Activated naive CD4-positive, alpha-beta T cell treated with anti-CD3 and anti-CD28 coated beads, Interleukin-2, amount 50 U/mL, for 24 hours (primary cell): Measurements from ENCODE around the gene KCNN3.

ENCODE experiments used
- H3K27ac Mint-ChIP-seq: one replicate; pipeline ENCODE4 v1.8.0; 2021; ENCODE audit warnings: mild to moderate bottlenecking, mixed read lengths
- H3K27me3 Mint-ChIP-seq: one replicate; pipeline ENCODE4 v1.8.0; 2021; ENCODE audit warnings: mixed read lengths
- H3K36me3 Mint-ChIP-seq: one replicate; pipeline ENCODE4 v1.8.0; 2021; ENCODE audit warnings: mixed read lengths
- H3K4me1 Mint-ChIP-seq: one replicate; pipeline ENCODE4 v1.8.0; 2021; ENCODE audit warnings: mixed read lengths
- H3K4me3 Mint-ChIP-seq: one replicate; pipeline ENCODE4 v1.8.0; 2021; ENCODE audit warnings: mild to moderate bottlenecking, mixed read lengths
- H3K9me3 Mint-ChIP-seq: one replicate; pipeline ENCODE4 v1.8.0; 2021; ENCODE audit warnings: mixed read lengths

The KCNN3 gene

DNA sequence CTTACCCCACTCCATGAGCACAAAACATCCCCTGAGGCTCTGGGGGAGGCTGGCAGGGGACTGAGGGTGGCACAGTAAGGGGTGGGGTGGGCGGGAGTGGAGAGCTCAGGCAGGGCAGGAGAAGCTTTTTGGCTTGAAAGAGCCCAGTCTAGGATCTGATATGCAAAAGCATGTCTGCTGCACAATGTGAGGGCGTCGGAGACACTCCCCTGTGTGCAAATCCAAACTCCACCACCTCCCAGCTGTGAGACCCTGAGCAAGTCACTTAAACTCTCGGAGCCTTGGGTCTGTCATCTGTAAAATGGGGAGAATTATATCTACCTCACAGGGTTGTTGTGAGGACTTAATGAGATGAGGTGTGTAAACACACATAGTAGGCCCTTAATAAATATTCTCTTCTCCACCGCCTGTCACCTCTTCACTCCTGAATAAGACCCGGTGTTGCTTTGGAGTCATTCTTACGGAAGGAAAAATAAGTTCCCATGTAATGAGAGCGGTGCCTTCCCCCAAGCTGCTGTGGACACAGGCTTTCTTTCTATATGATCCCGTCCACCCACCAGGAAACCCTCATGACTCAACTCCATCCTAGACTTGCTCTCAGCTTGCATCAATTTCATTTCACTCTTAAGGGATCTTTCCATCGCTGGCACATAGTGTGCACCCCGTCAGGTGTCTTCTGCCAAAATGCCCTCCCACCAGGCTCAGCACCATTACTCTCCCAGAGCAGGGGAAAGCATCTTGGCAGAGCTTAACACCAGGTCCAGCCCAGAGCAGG, 12.5 kb downstream of the KCNN3 start:
- Mint-ChIP-seq H3K4me1 (peaks cover 5% of the 10 kb centered on the region), H3K36me3 (no peaks in the 10 kb centered on the region), H3K27me3 (no peaks in the 10 kb centered on the region), H3K27ac (no peak overlapping the region), H3K9me3 (no peaks in the 10 kb centered on the region), H3K4me3 (no peak overlapping the region)

DNA sequence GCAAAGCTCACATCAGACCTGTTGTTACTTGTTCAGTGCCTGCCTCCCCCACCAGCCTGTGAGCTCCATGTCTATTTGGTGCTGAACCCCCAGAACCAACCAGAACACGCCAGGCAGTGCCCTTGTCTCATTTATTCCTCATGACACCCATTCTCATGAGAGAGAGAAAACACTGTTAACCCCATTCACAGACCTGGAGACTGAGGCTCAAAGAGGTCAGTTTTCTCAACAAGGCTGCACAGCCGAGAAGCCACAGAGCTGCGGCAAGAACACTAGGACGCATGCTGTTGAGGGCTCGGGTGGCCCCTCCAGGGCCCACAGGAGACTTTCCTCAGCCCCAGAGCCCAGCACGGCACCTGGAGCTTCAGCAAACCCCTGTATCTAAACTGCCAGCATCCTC, 13.1 kb downstream of the KCNN3 start:
- Mint-ChIP-seq H3K4me3 (no peak overlapping the region), H3K36me3 (no peaks in the 10 kb centered on the region), H3K27ac (no peak overlapping the region), H3K27me3 (no peaks in the 10 kb centered on the region), H3K9me3 (no peaks in the 10 kb centered on the region), H3K4me1 (peaks cover 5% of the 10 kb centered on the region)

DNA sequence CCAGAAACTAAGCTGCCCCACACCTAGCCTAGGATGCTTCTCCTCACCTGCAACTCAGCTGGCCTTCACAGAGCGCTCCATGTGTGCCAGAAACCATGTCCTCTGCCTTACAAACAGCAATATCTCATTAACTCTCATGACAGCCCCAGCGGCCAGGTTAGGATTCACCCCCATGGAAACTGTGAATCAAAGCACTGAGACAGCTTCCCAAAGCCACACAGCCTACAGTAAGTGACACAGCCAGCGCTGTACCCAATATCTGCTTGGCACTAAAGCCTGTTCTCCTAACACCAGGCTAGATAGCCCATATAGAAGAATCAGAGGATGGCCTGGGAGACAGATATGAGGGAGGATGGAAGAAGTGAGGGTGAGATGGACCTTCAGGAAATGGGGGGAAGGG, 13.5 kb downstream of the KCNN3 start:
- Mint-ChIP-seq H3K36me3 (no peaks in the 10 kb centered on the region), H3K9me3 (no peaks in the 10 kb centered on the region), H3K27ac (no peak overlapping the region), H3K27me3 (no peaks in the 10 kb centered on the region), H3K4me1 (peaks cover 5% of the 10 kb centered on the region), H3K4me3 (no peak overlapping the region)

DNA sequence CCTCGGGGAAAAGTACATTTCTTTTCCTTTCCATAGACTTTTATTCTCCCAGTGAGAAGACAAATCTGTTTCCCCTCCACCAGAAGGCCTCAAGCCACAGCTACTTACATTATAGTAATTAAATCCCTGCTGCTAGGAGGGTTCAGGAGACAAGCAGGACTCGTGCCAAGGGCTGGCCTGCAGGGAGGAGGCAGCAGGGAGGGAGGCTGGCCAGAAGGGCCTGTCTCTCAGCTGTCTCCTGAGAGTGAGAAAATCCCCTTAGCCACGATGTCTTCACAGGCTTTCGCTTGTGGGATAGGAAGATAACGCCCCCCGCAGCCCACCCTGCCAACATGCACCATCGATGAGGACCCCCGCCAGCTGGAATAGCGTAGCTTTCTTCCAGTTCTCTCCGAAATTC, 14.0 kb downstream of the KCNN3 start:
- Mint-ChIP-seq H3K27me3 (no peaks in the 10 kb centered on the region), H3K9me3 (no peaks in the 10 kb centered on the region), H3K4me1 (peaks cover 5% of the 10 kb centered on the region), H3K4me3 (no peak overlapping the region), H3K36me3 (no peaks in the 10 kb centered on the region), H3K27ac (no peak overlapping the region)

DNA sequence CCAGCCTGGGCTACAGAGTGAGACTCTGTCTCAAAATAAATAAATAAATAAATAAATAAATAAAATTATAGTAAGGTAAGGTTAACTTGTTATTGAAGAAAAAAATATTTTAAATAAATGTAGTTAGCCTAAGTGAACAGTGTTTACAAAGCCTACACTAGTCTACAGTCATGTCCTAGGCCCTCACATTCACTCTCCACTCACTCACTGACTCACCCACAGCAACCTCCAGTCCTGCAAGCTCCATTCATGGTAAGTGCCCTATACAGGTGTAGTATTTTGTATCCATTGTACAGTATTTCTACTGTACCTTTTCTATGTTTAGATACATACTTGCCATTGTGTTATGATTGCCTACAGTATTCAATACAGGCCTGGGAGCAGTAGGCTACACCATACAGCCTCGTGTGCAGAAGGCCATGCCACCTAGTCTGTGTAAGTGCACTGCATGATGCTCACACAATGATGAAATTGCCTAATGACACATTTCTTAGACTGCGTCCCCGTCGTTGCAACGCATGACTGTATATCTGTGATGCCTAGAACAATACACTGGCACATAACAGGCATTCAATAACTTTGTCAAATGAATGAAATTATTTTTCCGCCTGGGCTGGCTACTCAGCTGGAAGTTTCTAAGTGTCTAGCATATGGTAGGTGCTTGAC, 14.8 kb downstream of the KCNN3 start:
- H3K4me1 Mint-ChIP-seq = peaks cover 5% of the 10 kb centered on the region
- no peaks in the 10 kb centered on the region for H3K27me3 Mint-ChIP-seq
- H3K36me3 Mint-ChIP-seq = no peaks in the 10 kb centered on the region
- H3K4me3 Mint-ChIP-seq = no peak overlapping the region
- H3K27ac Mint-ChIP-seq = no peak overlapping the region
- H3K9me3 Mint-ChIP-seq = no peaks in the 10 kb centered on the region

DNA sequence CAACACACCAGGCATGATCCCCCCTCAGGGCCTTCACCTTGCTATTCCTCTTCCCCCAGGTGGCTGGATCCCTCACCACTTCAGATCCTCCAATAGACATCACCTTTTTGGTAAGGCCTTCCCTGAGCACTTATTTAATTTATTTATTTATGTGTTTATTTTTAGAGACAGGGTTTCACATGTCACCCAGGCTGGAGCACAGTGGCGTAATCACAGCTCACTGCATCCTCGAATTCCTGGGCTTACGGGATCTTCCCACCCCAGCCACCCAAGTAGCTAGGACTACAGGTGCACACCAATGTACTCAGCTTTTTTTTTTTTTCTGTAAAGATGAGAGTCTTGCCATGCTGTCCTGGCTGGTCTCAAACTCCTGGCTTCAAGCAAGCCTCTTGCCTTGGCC, 17.2 kb downstream of the KCNN3 start:
- no peak overlapping the region for H3K4me3 Mint-ChIP-seq
- peaks cover 13% of the 10 kb centered on the region for H3K4me1 Mint-ChIP-seq
- no peaks in the 10 kb centered on the region for H3K27me3 Mint-ChIP-seq
- H3K9me3 Mint-ChIP-seq = no peaks in the 10 kb centered on the region
- H3K27ac Mint-ChIP-seq = no peak overlapping the region
- no peaks in the 10 kb centered on the region for H3K36me3 Mint-ChIP-seq

DNA sequence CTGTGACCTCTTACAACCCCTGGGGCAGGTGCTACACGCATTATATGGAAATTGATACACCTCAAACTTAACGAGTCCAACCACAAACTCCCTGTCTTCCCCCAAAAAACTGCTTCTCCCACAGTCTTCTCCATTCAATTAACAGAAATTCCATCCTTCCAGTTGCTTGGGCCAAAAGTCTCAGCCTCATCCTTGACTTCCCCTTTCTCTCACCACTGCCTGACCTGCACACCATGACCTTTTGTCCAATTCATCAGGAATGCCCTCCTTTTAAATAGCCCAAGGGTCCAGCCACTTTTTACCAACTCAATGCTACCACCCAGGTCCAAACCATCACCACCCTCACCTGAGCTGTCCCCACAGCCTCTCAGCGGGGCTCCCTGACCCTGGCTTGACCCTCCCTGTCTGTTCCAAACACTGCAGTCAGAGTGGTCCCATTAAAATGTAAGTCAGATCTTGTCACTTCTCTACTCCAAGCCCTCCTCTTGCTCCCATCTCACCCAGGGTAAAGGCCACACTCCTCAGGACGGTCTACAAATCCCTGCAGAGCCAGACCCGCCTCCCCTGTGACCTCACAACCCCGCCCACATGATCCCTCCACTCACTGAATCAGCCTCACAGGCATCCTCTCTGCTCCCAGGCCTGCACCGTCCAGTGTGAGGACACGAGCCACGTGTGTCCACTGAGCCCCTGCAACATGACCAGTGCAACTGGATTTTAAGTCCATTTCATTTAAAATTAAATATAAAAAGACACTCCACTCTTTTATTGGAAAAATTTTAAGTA, 18.5 kb downstream of the KCNN3 start:
- Mint-ChIP-seq H3K36me3 (no peaks in the 10 kb centered on the region), H3K4me3 (no peak overlapping the region), H3K27me3 (no peaks in the 10 kb centered on the region), H3K9me3 (no peaks in the 10 kb centered on the region), H3K4me1 (peaks cover 11% of the 10 kb centered on the region), H3K27ac (no peak overlapping the region)

DNA sequence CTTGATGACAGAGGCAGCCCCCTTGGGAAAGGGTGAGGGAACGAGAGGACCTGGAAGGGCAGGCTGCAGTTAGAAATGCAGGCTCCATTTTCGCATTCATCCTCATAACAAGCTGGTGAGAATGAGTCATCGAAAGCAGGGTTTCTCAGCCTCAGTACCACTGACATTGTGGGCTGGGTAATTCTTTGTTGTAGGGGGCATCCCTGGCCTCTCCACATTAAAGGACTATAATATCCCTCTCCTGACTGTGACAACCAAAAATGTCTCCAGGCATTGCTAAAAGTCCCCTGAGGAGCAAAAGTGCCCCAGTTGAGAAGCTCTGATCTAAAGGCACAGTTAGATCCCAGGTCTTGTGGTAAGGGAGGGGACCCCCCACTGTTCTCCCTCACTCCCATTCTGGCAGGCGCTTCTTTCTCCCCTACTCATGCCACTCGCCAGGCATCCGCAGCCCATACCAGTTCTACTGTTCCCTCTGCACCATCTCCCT, 20.4 kb downstream of the KCNN3 start:
- H3K27me3 Mint-ChIP-seq = no peaks in the 10 kb centered on the region
- peaks cover 8% of the 10 kb centered on the region for H3K4me1 Mint-ChIP-seq
- H3K9me3 Mint-ChIP-seq = no peaks in the 10 kb centered on the region
- no peaks in the 10 kb centered on the region for H3K36me3 Mint-ChIP-seq
- no peak overlapping the region for H3K4me3 Mint-ChIP-seq
- H3K27ac Mint-ChIP-seq = peak overlapping the region; percentile 79

DNA sequence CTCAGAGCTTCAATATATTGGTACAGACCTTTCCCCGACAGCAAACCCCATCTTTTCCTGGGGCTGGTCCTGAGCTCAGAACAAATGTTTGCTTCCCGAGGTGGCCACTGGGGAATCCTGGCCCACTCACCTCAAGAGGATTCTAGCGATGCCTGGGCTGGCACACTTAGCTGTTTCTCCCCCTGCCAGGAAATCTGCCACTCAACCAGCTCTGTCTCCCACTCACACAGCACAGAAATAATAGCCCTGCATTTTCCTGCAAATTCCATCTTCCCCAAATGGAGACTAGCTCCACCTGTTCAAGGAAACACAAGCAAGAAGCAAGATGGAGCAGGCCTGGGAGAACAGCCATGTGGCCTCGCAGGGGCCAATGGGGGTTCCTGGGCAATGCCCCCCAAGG, 21.1 kb downstream of the KCNN3 start:
- Mint-ChIP-seq H3K4me1 (peaks cover 8% of the 10 kb centered on the region), H3K36me3 (no peaks in the 10 kb centered on the region), H3K4me3 (no peak overlapping the region), H3K9me3 (no peaks in the 10 kb centered on the region), H3K27me3 (no peaks in the 10 kb centered on the region), H3K27ac (no peak overlapping the region)

DNA sequence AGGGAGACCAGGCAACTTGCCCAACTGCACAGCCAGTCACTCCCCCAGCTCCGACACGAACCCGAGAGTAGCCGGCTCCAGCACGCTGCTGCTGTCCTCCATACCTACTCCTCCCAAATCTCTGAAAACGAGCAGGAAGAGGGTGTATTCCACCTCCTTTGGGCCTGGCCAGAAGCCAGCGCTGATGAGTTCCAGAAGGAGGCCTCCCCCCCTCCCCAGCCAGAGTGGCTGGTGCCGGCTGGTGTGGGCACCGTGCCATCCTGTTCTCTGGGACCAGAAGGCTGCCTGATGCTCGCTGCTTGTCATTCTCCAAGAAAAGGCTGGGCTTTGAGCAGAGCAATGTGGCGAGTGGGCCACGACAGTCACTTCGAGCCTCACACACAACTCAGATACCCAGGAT, 22.2 kb downstream of the KCNN3 start:
- no peak overlapping the region for H3K4me3 Mint-ChIP-seq
- no peak overlapping the region for H3K27ac Mint-ChIP-seq
- no peaks in the 10 kb centered on the region for H3K27me3 Mint-ChIP-seq
- H3K9me3 Mint-ChIP-seq = no peaks in the 10 kb centered on the region
- H3K4me1 Mint-ChIP-seq = peaks cover 8% of the 10 kb centered on the region
- H3K36me3 Mint-ChIP-seq = no peaks in the 10 kb centered on the region

DNA sequence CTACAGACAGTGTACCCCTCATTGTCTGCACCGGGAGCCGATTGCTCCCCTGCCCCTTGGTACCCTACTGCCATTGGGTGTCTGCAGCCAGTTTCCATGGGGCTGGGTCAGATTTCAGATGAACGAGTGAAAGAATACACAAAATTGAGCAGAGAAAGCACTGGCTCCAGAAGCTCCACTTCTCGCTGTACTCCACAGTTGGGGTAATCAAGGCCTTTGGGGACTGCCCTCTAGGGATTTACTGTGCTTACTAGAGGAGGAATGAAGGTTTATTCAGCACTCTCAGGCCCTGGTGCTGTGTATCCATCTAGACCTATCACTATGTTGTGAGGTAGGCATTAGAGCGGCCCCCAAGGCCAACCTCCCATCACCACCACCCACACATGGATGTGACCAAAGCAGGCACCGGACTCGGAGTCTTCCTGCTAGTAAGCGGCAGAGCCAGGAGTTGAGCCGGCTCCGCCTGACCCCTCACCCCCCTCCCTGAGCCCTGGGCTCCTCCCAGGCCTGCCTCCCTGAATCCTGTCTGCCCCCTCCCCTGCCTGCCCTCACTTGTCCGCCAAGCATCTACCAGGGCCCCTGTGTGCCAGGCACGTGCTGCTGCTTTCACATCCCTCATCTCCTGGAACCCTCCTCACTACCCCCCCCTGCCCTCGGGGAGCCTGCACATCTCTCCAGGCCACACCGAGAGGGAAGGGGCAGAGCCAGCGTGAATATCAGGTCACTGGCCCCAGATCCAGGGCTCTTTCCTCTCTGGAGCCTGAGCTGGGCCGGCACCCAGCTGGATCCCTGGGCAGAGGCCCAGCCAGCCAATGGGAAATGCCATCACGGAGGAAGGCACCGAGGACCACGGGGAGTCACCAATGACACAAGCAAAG, 23.3 kb downstream of the KCNN3 start:
- H3K4me1 Mint-ChIP-seq = peaks cover 8% of the 10 kb centered on the region
- H3K36me3 Mint-ChIP-seq = no peaks in the 10 kb centered on the region
- H3K27ac Mint-ChIP-seq = no peak overlapping the region
- no peak overlapping the region for H3K4me3 Mint-ChIP-seq
- H3K9me3 Mint-ChIP-seq = no peaks in the 10 kb centered on the region
- H3K27me3 Mint-ChIP-seq = no peaks in the 10 kb centered on the region

DNA sequence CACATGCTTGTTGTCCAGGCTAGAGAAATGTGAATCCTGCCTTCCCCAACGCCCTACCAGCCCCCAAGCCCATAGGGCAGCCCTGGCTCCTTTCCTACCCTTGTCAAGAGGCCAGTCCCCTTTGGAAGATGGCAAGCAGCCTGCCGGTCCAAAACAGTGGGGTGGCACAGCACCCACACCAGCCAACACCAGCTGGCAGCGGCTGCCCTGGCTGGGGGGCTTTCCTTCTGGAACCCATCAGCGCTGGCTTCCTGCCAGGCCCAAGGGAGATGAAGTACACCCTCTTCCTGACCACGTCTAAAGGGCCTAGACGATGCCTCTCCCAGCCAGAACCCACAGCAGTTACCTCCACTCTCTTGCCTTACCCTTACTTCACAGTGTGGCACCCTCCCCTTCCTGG, 24.2 kb downstream of the KCNN3 start:
- no peak overlapping the region for H3K27ac Mint-ChIP-seq
- H3K4me3 Mint-ChIP-seq = no peak overlapping the region
- H3K4me1 Mint-ChIP-seq = peaks cover 8% of the 10 kb centered on the region
- H3K9me3 Mint-ChIP-seq = no peaks in the 10 kb centered on the region
- no peaks in the 10 kb centered on the region for H3K36me3 Mint-ChIP-seq
- no peaks in the 10 kb centered on the region for H3K27me3 Mint-ChIP-seq

DNA sequence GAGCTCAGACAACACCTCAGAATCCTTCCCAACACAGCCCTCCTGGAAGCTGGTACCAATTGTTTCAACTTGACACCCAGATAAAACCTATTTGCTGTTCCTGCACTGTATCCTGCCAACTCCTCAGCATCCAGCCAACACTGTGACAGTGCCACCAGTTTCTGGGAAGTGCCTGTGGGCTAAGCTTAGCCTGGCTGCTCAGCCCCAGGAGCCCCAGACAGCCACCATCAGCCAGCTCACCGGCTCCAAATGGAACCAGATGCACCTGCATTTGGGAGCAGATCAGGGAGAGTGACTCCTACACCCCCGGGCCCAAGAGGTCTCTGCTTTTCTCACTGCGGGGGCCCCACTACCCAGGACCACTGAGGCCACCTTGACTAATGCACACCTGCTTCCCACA, 24.9 kb downstream of the KCNN3 start:
- no peaks in the 10 kb centered on the region for H3K27me3 Mint-ChIP-seq
- H3K4me3 Mint-ChIP-seq = no peak overlapping the region
- peaks cover 8% of the 10 kb centered on the region for H3K4me1 Mint-ChIP-seq
- no peak overlapping the region for H3K27ac Mint-ChIP-seq
- H3K9me3 Mint-ChIP-seq = no peaks in the 10 kb centered on the region
- no peaks in the 10 kb centered on the region for H3K36me3 Mint-ChIP-seq

DNA sequence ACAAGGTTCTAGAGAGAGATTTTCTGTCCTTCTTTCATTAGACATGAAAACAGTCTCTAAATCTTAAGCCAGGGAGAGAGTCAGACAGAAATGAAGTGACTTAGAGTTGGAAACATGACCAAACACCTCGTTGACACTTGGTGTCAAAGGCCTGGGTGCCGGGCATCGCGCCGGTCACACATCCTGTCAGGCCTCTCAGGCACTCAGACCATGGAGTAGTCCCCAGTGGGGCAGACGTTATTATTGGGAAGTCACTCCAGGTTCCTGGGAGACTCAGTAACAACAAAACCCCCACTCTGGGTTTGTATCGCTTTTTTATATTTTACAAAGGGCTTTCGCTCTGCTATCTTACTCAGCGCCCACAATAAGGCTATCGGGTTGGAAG, 25.8 kb downstream of the KCNN3 start:
- no peaks in the 10 kb centered on the region for H3K36me3 Mint-ChIP-seq
- no peak overlapping the region for H3K27ac Mint-ChIP-seq
- H3K27me3 Mint-ChIP-seq = no peaks in the 10 kb centered on the region
- no peaks in the 10 kb centered on the region for H3K9me3 Mint-ChIP-seq
- no peak overlapping the region for H3K4me3 Mint-ChIP-seq
- H3K4me1 Mint-ChIP-seq = peaks cover under 1% of the 10 kb centered on the region

DNA sequence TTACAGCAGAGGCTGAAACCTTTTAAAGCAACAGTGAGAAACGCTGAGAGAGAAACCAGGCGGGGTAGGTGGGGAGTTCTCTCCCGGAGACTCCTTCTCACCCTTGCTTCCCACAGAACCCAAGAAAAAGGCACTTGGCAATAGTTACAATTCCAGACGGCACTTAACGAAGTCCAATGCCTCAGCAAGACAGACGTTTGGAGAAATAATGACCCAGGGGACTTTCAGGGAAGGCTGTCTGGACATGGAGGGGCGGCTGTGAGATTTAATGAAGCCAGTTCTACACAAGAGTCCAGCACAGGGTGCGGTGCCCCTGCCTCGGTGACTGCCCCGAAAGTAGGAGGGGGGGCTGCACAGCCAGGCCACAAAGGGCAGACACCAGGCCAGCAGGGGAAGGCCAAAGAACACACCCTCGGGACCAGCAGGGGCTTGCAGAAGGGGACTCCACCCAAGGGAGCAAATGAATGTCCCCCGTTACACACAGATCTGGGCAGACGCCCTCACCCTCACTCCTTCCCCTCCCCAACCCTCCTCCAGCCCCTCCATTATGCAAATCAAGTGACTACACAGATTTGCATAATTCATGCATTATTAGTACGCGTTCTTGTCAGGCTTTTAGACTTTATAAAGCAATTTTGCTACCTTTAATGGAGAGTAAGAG, 26.3 kb downstream of the KCNN3 start:
- Mint-ChIP-seq H3K27ac (no peak overlapping the region), H3K36me3 (no peaks in the 10 kb centered on the region), H3K4me3 (no peak overlapping the region), H3K27me3 (no peaks in the 10 kb centered on the region), H3K9me3 (no peaks in the 10 kb centered on the region), H3K4me1 (no peaks in the 10 kb centered on the region)
